Small intestine (tissue), 7 donors: ENCODE results near the gene AKR1B15. TPM values are rescaled to one million over a fixed set of nuclear protein-coding genes. Genes with fewer than 3 reads are reported as not detected.
A peak's percentile ranks its signal among the peaks of the same experiment; 100 is the strongest.

Experiments
- DNase-seq, 2 donors: peaks; one replicate each; pipeline versions ENCODE4 v3.0.0 to v3.0.0-alpha.2; 2013
- FAIRE-seq: peaks from 2 replicates; lab custom pipeline; 2012; peaks lifted over from hg19 to GRCh38; lab: Jason Lieb, UNC
- H3K27ac ChIP-seq, 3 donors: one replicate each; pipeline ENCODE4 v1.5.1; 2013; ENCODE audit warnings: low read length in 2 of 3, mild to moderate bottlenecking in 2 of 3, control low read depth in 1 of 3, inconsistent platforms in 1 of 3, low read depth in 1 of 3, moderate library complexity in 1 of 3
- H3K27me3 ChIP-seq, 3 donors: one replicate each; pipeline ENCODE4 v1.6.1; 2013; ENCODE audit warnings: low read length in 3 of 3, inconsistent platforms in 1 of 3; ENCODE audit not compliant: control insufficient read depth in 3 of 3, insufficient read depth in 3 of 3
- H3K36me3 ChIP-seq, 3 donors: one replicate each; pipeline ENCODE4 v1.6.1; 2013; ENCODE audit warnings: low read length in 3 of 3, inconsistent platforms in 1 of 3, low read depth in 1 of 3, mild to moderate bottlenecking in 1 of 3, moderate library complexity in 1 of 3; ENCODE audit not compliant: control insufficient read depth in 3 of 3, insufficient read depth in 2 of 3
- H3K4me1 ChIP-seq, 3 donors: one replicate each; pipeline ENCODE4 v1.6.1; 2013; ENCODE audit warnings: low read length in 2 of 3, inconsistent platforms in 1 of 3, low read depth in 1 of 3, mild to moderate bottlenecking in 1 of 3, moderate library complexity in 1 of 3; ENCODE audit not compliant: control insufficient read depth in 3 of 3, insufficient read depth in 2 of 3
- H3K4me3 ChIP-seq, 3 donors: one replicate each; pipeline ENCODE4 v1.5.1; 2013; ENCODE audit warnings: low read length in 3 of 3, control low read depth in 1 of 3, inconsistent platforms in 1 of 3, low read depth in 1 of 3, mild to moderate bottlenecking in 1 of 3, moderate library complexity in 1 of 3
- H3K9me3 ChIP-seq, 2 donors: one replicate each; pipeline ENCODE4 v1.6.1; 2013; ENCODE audit warnings: low read depth in 1 of 2, low read length in 1 of 2; ENCODE audit not compliant: control insufficient read depth in 2 of 2, insufficient read depth in 1 of 2
- whole genome bisulfite sequencing, 3 donors: extraction: QIAGEN DNeasy Blood & Tissue Kit; methylation state at CpG; one replicate each; pipeline ENCODE4 v1.1.7; 2013; 5-methylcytosine and 5-hydroxymethylcytosine counted together
- polyA plus RNA-seq, 4 donors: library from polyadenylated mRNA; stranded (reverse) in 3 of 4; unstranded in 1 of 4; fragments of 200-250 nt in 3 of 4; fragments of 120-200 nt in 1 of 4; gene quantifications; one replicate each; pipeline versions ENCODE4 v1.2.1 to v1.2.3, GENCODE V29; 2013
- donor health status: healthy with polysubstance abuse.
- donor health status: control.
- donor health status: control.
- donor health status: Bipolar disorder and iron deficiency.
- donor health status: healthy.

Gene AKR1B15
- polyA plus RNA-seq, 4 donors: 0.49 TPM; not detected in 3

DNA sequence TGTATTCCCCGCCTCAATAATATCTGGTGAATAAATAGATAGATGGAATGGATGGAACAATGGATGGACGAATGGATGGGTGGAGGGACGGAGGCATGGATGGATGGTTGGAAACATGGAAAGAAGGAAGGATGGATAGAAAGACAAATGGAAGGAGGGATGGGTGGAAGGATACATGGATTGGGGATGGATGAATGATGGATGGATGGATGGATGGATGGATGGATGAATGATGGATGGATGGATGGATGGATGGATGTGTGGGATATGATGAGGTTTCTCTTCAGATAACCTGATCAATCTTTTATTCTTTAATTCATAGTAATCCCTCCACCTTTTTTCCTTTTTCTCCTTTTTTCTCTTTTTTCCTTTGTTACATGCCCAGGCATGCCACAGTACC lies 3.0 kb upstream of the AKR1B15 start:
- Histone ChIP-seq H3K4me3 (no peak overlapping the region), H3K36me3 (peaks cover 0 to 5% (median 0%) of the 10 kb centered on the region in 3 donors), H3K9me3 (no peaks in the 10 kb centered on the region), H3K27me3 (peaks cover 0 to 8% (median 0%) of the 10 kb centered on the region in 3 donors), H3K27ac (no peak overlapping the region), H3K4me1 (no peaks in the 10 kb centered on the region)
- WGBS, 3 donors: 89 to 94% (median 91%) methylated on average over 3 of the region's 3 CpGs
- DNase-seq (no peak), FAIRE-seq (no peak)

DNA sequence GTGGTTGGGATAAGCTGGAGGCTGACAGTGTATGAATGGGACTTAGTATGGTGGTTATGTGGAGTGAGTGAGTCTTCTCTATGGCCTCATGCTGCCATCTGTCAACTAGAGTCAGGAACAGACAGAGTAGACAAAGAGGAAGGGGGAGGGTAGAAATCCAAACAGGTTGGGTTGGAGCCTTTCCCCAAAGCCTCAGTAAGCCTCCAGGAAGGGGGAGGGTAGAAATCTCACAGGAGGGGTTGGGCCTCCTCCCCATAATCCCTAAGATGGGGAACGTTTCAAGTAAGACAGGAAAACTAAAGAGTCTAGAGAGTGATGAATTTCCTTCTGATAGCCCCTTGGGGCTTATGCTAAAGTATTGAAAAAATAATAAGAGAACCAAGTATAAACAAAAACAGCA lies 2.0 kb upstream of the AKR1B15 start:
- no peak overlapping the region for H3K4me3 ChIP-seq
- peak in 1 of 2 donors; percentile 21 for DNase-seq

DNA sequence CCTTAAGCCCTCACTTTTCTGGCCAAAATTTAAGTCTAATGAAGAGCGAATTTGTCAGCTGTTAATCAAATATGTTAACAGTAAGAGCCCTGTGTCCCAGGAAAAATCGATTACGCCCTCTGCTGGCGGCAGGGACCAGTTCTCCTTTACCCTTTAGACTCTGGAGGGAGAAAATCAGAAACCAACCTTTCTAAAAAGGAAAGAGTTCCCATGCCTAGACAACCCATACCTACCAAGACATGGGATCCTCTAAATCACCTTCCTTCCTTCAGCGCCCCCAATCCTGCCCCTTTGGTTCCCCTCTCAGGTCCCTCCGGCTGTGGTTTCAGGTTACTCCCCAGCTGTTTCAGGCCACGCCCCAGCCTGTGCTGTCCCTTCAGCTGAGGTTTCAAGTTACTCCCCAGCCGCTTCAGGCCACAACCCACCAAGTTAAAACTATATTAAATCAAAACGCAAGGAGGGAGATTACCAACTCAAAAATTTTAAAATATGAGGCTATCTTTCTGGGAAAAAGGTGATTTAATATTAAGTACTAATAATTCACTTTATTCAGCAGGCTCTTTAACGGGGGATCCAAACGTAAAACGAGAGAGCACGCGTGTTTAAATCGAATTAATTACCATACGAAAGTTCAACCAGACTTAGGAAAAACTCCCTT lies 1.4 kb upstream of the AKR1B15 start:
- WGBS, 3 donors: 8 to 16% (median 11%) methylated on average over 16 of the region's 16 CpGs
- peak overlapping the region in 1 of 3 donors; percentile 39 for H3K4me3 ChIP-seq
- H3K9me3 ChIP-seq: no peaks in the 10 kb centered on the region
- H3K4me1 ChIP-seq: peaks cover 0 to 2% (median 0%) of the 10 kb centered on the region in 3 donors
- FAIRE-seq (no peak), DNase-seq (peak; percentile 86 to 90)
- no peaks in the 10 kb centered on the region for H3K36me3 ChIP-seq
- no peak overlapping the region for H3K27ac ChIP-seq
- H3K27me3 ChIP-seq: peaks cover 0 to 4% (median 0%) of the 10 kb centered on the region in 3 donors

More for the DNA sequence above, 2.0 kb upstream of the AKR1B15 start:
- no peak for FAIRE-seq
- Histone ChIP-seq H3K27me3 (peaks cover 0 to 8% (median 0%) of the 10 kb centered on the region in 3 donors), H3K27ac (no peak overlapping the region), H3K36me3 (no peaks in the 10 kb centered on the region), H3K4me1 (peaks cover 0 to under 1% (median 0%) of the 10 kb centered on the region in 3 donors), H3K9me3 (no peaks in the 10 kb centered on the region)
- WGBS, 3 donors: 0 to 2% (median 0%) methylated on average over 1 of the region's 1 CpG

DNA sequence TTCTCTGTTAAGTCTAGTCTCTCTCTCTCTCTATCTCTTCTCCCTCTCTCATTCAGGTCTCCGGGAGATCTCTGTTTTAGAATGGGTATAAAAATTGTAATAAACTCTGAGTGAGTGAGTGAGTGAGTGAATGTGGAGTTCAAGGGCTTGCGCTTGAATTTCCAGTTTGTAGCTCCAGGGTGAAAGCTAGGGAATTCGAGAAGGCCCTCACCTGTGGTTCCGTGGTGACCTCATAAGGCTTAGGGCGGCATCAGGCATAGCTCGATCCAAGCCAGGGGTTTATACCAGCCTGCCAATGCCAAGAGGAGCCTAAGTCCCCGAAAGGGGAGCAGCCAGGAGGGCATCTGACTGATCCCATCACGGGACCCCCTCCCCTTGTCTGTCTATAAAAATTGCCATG lies 456 bp downstream of the AKR1B15 start:
- FAIRE-seq (no peak), DNase-seq (no peak)

DNA sequence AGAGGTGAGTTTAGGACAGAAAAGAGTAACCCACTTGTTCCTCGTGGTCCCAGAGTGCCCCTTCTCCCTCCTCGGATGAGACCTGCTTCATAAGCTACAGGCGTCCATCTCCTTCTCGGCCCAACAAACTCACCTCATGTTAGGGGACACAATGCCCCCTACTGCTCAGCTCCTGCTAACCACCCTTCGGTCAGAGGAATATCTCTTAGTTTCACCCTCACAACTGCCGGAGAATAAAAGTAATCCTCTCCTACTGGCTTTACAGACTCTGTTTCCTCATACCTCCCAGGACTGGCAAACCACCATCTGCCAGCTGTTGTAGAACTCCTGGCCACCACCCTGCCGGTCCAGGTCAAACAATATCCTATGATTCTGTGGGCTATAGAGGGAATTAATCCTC lies 3.2 kb downstream of the AKR1B15 start:
- no peak overlapping the region for H3K4me3 ChIP-seq
- H3K9me3 ChIP-seq: no peaks in the 10 kb centered on the region
- H3K27ac ChIP-seq: no peak overlapping the region
- peaks cover 0 to 3% (median 0%) of the 10 kb centered on the region in 3 donors for H3K27me3 ChIP-seq
- FAIRE-seq (no peak), DNase-seq (peak in 1 of 2 donors; percentile 63)
- no peaks in the 10 kb centered on the region for H3K36me3 ChIP-seq
- H3K4me1 ChIP-seq: peaks cover 0 to 2% (median 0%) of the 10 kb centered on the region in 3 donors
- WGBS, 3 donors: 27 to 62% (median 37%) methylated on average over 7 of the region's 7 CpGs

More for the DNA sequence above, 456 bp downstream of the AKR1B15 start:
- 81 to 91% (median 84%) methylated on average over 8 of the region's 8 CpGs for WGBS, 3 donors
- Histone ChIP-seq H3K36me3 (no peaks in the 10 kb centered on the region), H3K27me3 (peaks cover 0 to 3% (median 0%) of the 10 kb centered on the region in 3 donors), H3K4me3 (no peak overlapping the region), H3K27ac (no peak overlapping the region), H3K4me1 (peaks cover 0 to 2% (median 0%) of the 10 kb centered on the region in 3 donors), H3K9me3 (no peaks in the 10 kb centered on the region)

DNA sequence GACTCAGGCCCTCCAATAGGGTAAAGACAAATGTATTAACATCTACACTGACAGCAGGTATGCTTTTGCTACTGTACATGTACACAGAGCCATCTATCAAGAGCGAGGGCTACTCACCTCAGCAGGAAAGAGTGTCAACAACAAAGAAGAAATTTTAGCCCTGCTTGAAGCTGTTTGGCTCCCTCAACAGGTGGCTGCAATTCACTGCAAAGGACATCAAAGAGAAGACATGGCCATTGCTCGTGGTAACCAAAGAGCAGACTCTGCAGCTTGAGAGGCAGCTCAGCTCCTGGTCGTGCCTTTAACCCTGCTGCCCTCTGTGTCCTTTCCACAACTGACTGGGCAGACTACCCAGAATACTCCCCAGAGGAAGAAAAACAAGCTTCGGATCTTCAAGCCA lies 5.1 kb downstream of the AKR1B15 start:
- no peaks in the 10 kb centered on the region for H3K9me3 ChIP-seq
- H3K36me3 ChIP-seq: no peaks in the 10 kb centered on the region
- DNase-seq (peak in 1 of 2 donors; percentile 20), FAIRE-seq (no peak)
- no peak overlapping the region for H3K4me3 ChIP-seq
- H3K4me1 ChIP-seq: peaks cover 0 to 2% (median 0%) of the 10 kb centered on the region in 3 donors
- 54 to 67% (median 57%) methylated on average over 4 of the region's 4 CpGs for WGBS, 3 donors
- H3K27me3 ChIP-seq: peaks cover 0 to 13% (median 0%) of the 10 kb centered on the region in 3 donors
- no peak overlapping the region for H3K27ac ChIP-seq

DNA sequence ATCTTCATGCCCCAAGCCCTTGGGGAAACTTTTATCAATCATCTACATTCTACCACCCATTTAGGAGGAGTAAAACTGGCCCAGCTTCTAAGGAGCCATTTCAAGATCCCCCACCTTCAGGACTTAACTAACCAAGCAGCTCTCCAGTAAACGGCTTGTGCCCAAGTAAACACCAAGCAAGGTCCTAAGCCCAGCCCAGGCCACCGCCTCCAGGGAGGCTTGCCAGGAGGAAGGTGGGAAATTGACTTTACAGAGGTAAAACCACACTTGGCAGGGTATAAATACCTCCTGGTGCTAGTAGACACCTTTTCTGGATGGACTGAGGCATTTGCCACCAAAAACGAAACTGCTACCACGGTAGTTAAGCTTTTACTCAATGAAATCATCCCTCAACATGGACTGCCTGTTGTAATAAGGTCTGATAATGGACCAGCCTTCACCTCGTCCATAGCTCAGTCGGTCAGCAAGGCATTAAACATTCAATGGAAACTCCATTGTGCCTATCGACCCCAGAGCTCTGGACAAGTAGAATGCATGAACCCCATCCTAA lies 5.6 kb downstream of the AKR1B15 start:
- no peak overlapping the region for H3K4me3 ChIP-seq
- H3K36me3 ChIP-seq: no peaks in the 10 kb centered on the region
- no peak for FAIRE-seq
- peaks cover 0 to 2% (median 0%) of the 10 kb centered on the region in 3 donors for H3K4me1 ChIP-seq
- no peaks in the 10 kb centered on the region for H3K9me3 ChIP-seq
- no peak for DNase-seq
- no peak overlapping the region for H3K27ac ChIP-seq
- peaks cover 0 to 13% (median 0%) of the 10 kb centered on the region in 3 donors for H3K27me3 ChIP-seq
- 73 to 83% (median 77%) methylated on average over 7 of the region's 7 CpGs for WGBS, 3 donors

DNA sequence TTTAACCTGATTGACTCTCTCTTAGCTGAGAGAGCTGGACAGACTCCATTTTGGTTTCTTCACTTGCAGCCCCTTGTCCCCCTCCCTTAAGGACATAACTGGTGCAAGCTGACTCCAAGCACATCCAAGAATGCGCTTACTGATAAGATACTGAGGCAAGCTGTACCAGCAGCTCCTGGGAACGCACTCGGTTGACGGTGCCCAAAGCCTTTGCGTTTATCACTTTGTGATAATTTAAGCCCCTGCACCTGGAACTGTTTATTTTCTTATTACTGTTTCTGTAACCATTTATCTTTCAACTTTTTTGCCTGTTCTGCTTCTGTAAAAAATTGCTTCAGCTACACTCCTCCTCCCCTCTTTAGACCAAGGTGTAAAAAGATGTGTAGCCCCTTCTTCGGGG lies 8.5 kb downstream of the AKR1B15 start:
- WGBS, 3 donors: 42 to 49% (median 45%) methylated on average over 6 of the region's 6 CpGs
- no peak for FAIRE-seq

More for the DNA sequence above, 8.5 kb downstream of the AKR1B15 start:
- Histone ChIP-seq H3K9me3 (no peaks in the 10 kb centered on the region), H3K4me1 (no peaks in the 10 kb centered on the region), H3K27me3 (peaks cover 0 to 10% (median 0%) of the 10 kb centered on the region in 3 donors), H3K36me3 (no peaks in the 10 kb centered on the region), H3K27ac (no peak overlapping the region), H3K4me3 (no peak overlapping the region)
- DNase-seq: no peak
